ENCODE results near the gene PPM1H.

Gene PPM1H

DNA sequence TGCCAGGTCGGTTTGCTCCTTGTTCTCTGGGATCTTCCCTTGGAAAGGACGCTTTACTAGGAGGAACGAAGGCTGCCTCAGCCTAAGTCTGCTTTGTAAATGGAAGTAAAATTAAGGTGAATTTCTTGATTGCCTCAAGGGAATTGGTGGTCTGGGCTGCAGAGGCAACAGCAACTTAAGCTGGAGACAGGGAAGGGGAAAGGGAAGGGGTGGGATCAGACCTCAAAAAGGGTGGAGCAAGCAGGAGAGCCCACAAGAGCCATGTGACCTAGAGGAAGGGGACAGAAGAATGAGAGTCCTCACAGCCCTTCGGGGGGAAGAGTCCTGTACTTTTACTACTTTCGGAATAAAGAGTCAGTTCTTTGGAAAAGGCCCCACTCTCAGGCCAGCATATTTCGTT, 147.9 kb downstream of the PPM1H start:
- DNase-seq (ENCODE audit: insufficient read length, low spot score) = no peak
- FAIRE-seq = no peak

DNA sequence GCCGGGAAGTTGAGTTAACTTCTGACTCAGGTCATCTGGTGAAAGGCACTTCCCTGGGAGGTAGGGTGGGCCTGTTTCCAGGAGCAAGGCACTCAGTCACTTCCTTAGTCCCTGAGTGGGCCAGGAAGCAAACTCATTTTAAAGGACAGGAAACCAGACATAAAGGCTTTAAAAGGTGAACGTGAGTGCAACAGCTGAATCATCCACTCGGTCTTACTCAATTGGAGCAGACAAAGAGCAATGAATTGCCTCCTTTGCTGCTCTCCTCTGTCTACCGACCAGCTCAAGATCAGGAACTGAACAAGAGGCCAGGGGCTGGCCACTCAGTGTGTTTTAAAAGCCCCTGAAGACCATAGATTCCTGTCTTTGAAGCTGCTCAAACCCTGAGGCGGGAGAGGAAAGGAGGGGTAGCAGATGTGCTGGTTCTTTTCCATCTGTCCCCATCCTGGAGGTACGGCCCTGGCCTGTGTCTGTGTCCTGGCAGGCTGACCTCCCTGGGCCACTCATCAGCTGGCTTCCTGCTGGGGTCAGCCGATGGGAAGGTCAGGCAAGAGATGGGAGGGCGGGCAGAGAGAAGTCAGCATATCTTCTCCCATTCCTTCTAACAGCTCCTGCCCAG, 148.9 kb downstream of the PPM1H start:
- TF ChIP-seq POLR2A (IDR thresholded peaks at IDR 0.05; ENCODE audit: low read depth, low read length) = no peak
- DNase-seq (ENCODE audit: insufficient read length, low spot score) (peak; percentile 69), FAIRE-seq (peak; percentile 98)

More for the DNA sequence above, 147.9 kb downstream of the PPM1H start:
- TF ChIP-seq POLR2A (IDR thresholded peaks at IDR 0.05; ENCODE audit: low read depth, low read length) = no peak

DNA sequence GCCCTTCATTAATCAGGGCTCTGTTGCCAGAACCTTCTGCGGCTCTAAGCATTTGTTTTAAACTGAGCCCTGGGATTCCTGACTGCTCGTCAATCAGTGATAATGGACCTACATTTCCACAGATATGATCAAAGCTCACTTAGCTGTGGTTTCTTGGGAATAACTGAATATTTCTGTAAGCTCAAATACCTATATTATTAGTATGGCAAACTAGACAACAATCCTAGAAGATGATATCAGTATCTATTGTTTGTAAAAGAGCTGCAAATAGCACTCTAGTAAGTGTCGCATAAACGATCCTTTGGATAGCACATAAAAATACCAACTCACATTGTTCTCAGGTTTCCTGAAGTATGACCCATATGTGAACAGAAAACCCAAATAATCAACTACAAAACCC, 150.4 kb downstream of the PPM1H start:
- no peak for TF ChIP-seq POLR2A (IDR thresholded peaks at IDR 0.05; ENCODE audit: low read depth, low read length)
- no peak for DNase-seq (ENCODE audit: insufficient read length, low spot score)
- FAIRE-seq = no peak

DNA sequence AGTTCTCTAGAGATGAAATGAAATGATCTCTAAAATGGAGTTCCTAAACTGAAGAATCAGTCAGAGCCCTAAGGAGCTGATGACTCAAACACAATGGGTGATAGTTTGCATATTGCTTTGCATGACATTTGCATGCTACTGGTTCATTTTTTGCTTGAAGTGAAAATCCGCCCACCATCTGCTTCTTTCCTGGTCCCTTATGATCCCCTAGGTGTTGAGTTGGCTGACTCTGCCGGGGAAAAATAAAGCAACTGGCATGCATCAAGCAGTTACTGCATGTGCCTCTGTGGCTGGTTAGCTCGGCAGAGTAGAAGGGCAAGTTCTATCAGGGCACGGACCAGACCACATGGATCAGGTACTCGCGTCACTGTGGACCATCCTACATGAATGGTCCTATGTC, 151.1 kb downstream of the PPM1H start:
- FAIRE-seq (no peak), DNase-seq (ENCODE audit: insufficient read length, low spot score) (no peak)
- TF ChIP-seq POLR2A (IDR thresholded peaks at IDR 0.05; ENCODE audit: low read depth, low read length) = no peak

DNA sequence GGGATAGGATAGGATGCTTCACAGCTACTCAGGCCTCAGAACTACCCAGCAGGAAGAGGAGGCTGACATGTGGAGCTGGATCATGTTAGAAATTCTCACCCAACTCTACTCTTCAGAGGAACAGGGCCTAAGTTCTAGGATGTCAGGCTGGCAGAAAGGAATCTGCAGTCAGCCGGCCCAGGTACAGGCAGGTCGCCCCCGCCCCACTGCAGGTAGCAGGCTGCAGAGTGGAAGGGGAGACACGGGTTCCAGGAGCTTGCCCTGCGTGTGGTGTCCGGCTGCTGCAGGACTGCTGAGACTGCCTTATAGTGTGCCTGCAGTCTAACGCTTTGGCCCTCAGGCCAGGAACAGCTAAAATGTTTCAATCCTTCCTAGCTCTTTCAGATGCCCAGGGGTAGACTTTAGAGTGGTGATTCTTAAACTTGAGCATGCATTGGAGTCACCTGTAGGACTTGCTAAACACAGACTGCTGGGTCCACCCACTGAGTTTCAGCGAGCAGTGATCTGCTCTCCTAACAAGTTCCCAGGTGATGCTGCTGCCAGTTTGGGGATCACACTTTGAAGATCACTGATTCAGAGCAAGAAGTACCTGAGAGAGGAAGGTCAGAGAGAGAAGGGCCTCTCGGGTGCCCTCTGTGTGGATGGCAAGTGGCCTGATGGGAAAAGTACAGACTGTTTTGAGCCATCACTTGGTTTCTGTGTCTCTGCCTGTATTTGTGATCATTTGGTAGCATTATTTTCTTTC, 153.6 kb downstream of the PPM1H start:
- TF ChIP-seq POLR2A (IDR thresholded peaks at IDR 0.05; ENCODE audit: low read depth, low read length) = no peak
- FAIRE-seq (no peak), DNase-seq (ENCODE audit: insufficient read length, low spot score) (no peak)

DNA sequence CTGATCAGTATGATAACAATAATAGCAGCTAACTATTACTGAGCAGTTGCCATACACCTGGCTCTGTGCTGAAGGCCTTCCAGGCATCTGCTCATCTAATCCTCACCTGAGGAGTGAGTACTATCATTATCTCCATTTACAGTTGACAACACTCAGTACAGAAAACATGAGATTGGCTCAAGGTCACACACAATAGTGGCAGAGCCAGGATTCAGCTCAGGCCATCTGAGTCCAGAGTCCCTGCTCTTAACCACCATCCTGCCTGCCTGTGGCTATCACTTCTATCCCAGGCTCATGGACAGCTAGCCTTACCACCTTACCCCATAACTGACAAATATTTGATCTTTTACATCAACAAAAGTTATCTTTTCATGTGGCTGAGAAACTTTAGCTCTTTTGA, 155.5 kb downstream of the PPM1H start:
- FAIRE-seq (no peak), DNase-seq (ENCODE audit: insufficient read length, low spot score) (no peak)
- TF ChIP-seq POLR2A (IDR thresholded peaks at IDR 0.05; ENCODE audit: low read depth, low read length) = no peak

DNA sequence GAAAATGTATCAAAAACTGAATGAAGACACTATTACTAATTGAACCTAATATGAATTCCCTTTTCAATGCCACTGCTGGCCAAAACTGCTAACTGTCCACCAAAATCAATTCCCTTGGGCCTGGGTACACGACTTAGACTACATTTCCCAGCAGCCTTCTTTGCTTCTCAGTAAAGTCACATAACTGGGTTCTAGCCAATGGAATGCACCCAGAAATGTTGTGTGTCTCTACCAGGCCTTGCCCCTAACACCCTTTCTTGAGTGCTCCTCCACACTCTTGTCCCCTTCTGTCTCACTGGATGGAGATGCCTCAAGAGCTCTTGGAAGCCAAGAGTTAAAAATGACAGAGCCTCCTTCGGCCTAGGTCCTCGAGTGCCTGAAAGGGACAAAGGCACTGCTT, 156.8 kb downstream of the PPM1H start:
- no peak for DNase-seq (ENCODE audit: insufficient read length, low spot score)
- FAIRE-seq = no peak
- no peak for TF ChIP-seq POLR2A (IDR thresholded peaks at IDR 0.05; ENCODE audit: low read depth, low read length)

DNA sequence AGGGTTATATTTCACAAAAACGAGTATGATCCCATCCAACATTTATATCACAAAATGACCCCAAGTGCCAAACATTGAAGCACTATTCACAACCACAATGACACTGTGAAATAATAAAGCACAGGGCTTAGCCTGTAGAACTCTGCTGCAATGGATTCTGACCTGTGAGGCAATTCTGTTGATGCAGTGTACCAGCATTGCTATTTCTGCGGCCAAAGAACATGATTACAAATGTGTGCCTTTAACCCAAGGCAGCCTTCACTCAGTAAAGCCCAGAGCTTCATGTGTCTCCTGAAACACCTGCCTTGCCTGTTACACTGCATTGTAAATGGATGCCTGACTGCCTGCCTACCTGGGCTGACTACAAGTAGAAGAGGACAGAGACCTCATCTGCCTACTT, 158.0 kb downstream of the PPM1H start:
- no peak for DNase-seq (ENCODE audit: insufficient read length, low spot score)
- TF ChIP-seq POLR2A (IDR thresholded peaks at IDR 0.05; ENCODE audit: low read depth, low read length) = no peak
- FAIRE-seq = no peak

DNA sequence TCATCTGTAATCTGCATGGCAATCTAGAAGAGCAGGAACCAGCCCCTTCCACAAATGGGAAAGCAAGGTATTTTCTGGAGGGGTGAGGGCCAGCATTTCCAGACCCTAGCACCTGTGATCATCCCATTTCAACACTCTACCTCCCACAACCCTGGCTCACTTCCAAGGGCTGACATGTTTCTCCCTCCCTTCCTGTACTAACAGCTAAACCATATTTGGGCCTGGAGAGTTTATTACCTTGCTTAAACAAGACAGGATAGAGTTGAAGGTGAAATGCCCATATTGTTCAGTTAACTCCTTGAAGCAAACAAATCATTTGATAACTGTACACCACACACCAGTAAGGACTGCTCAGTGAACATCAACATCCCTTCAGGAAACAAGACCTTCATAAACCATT, 158.4 kb downstream of the PPM1H start:
- no peak for DNase-seq (ENCODE audit: insufficient read length, low spot score)
- no peak for FAIRE-seq
- no peak for TF ChIP-seq POLR2A (IDR thresholded peaks at IDR 0.05; ENCODE audit: low read depth, low read length)

DNA sequence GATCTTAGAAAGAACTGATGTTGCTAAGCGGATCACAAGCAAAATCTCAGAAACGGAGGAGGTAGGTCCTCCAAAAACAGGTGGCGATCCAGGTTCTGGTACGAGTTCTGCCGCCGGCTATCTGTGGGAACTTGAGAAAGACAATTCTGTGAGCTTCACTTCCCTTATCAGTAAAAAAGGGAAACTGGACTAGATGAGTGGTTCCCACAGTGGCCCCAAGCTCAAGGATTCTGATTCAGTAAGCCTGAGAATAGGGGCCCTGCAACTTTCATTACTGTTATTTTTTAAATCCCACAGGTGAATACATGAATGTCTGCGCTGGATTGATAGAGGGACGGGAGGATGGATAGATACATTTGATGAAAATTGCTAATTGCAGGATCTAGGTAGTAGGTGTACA, 160.2 kb downstream of the PPM1H start:
- no peak for TF ChIP-seq POLR2A (IDR thresholded peaks at IDR 0.05; ENCODE audit: low read depth, low read length)
- DNase-seq (ENCODE audit: insufficient read length, low spot score) (no peak), FAIRE-seq (no peak)

DNA sequence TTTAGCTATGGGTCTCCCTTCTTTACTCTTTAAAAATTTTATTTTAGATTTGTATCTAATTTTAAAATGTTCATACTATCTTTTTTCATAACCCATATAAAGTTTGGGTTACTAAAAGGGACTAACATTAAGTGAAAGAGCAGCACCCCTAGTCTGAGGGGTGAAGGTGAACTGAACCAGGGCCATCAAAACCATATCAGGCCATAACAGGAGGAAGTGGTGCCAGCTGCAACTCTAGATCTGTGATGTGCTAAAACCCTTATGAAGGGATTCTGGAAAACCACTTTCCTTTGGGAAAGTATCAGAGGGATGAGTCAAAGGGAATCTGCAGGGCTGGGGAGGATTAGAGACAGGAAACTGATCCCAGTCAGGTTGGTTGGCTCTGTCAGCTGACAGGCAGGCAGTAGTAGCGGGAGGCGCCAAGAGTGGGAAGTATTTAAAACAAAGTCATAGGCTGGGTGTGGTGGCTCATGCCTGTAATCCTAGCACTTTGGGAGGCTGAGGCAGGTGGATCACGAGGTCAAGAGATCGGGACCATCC, 162.5 kb downstream of the PPM1H start:
- no peak for FAIRE-seq

DNA sequence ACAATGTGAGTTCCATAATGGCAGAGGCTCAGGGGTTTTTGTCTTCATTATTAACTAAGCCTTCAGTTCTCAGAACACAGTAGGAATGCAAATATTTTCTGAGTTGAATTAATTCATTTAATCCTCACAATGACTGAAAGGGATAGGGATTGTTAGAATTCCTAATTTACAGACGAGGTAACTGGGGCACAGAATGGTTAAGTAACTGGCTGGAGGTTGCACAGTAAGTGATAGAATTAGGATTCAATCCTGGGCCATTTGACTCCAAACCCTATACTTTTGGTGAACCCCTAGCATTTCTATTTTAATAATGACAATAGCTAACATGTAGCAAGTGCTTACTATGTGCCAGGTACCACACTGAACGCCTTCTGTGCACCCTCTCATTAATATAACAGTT, 163.1 kb downstream of the PPM1H start:
- TF ChIP-seq POLR2A (IDR thresholded peaks at IDR 0.05; ENCODE audit: low read depth, low read length) = no peak
- FAIRE-seq = no peak
- DNase-seq (ENCODE audit: insufficient read length, low spot score) = no peak

More for the DNA sequence above, 162.5 kb downstream of the PPM1H start:
- DNase-seq (ENCODE audit: insufficient read length, low spot score) = peak; percentile 22
- no peak for TF ChIP-seq POLR2A (IDR thresholded peaks at IDR 0.05; ENCODE audit: low read depth, low read length)

DNA sequence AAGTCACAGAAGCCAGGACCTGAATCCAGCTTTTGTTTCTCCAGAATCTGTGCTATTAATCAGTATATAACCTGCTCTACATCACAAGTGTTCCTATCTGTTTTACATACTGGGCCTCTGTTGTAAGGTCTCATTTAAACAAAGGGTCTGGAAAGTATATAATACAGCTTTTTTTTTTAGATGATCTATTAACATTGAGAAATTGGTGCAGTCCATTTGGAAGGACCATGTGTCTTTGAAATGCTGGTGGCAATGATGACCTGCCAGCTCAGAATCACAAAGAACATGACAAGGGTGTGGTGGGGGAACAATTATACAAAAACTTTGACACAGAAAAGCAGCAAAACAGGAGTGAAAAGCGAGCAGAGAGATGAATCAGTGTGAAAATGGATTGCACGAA, 164.6 kb downstream of the PPM1H start:
- FAIRE-seq = no peak
- no peak for DNase-seq (ENCODE audit: insufficient read length, low spot score)
- TF ChIP-seq POLR2A (IDR thresholded peaks at IDR 0.05; ENCODE audit: low read depth, low read length) = no peak

DNA sequence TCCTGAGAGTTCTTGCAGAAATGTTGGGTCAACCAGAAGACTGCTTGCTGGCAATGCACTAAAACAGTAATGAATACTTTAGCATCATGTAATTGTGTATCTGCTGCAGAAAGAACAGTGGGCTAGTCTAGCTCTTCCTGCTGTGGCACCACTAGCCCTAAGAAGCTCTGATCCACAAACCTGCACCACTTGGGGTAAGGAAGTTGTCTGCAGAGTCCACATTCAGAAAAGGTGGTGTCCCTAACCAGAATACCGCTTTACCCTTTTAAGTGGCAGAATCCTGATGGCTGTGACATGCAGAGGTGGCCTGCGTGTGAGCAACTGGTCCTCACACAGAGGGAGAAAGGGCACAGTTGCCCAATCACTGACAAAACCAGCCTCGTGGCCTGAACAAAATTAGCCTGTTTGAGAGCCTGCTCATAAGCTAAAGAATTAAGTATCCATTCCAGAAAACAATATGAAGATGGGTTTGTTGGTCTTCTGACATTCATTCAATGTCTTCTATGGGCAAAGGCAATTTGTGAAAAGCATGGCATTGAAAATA, 165.8 kb downstream of the PPM1H start:
- FAIRE-seq (no peak), DNase-seq (ENCODE audit: insufficient read length, low spot score) (no peak)
- no peak for TF ChIP-seq POLR2A (IDR thresholded peaks at IDR 0.05; ENCODE audit: low read depth, low read length)

DNA sequence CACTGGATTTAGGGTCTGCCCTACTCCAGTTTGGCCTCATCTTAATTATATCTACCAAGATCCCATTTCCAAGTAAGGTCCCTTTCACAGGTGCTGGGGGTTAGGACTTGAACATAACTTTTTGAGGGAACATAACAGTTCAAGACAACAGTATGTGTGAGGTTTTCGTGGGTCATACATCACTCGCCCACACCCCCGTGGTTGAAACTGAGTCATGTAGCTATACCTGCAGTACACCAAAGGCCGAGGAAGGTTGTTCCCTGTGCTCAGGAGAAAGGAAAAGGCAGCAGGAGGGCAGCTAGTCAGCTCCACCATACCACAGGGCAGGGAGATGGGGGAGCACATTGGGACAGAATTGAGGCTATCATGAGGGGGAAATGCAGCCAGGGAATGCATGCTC, 167.0 kb downstream of the PPM1H start:
- DNase-seq (ENCODE audit: insufficient read length, low spot score) (no peak), FAIRE-seq (no peak)
- TF ChIP-seq POLR2A (IDR thresholded peaks at IDR 0.05; ENCODE audit: low read depth, low read length) = no peak
